Sigmoid colon (tissue), 7 donors: Measurements from ENCODE around the gene ELOB. TPM values are rescaled to one million over a fixed set of nuclear protein-coding genes. Genes with fewer than 3 reads are reported as not detected.

Experiments used
- DNase-seq: peaks from one replicate; pipeline ENCODE4 v3.0.0-alpha.2; 2019
- H3K27ac ChIP-seq, 4 donors: fragments of 200-600 bp; sonication (generic); one replicate each; pipeline ENCODE4 v1.5.1; 2016 to 2019; ENCODE audit warnings: mild to moderate bottlenecking in 1 of 4
- H3K27me3 ChIP-seq, 3 donors: fragments of 200-600 bp; sonication (generic); one replicate each; pipeline ENCODE4 v1.5.1; 2019; ENCODE audit warnings: mild to moderate bottlenecking in 1 of 3
- H3K36me3 ChIP-seq, 4 donors: fragments of 200-600 bp; sonication (generic); one replicate each; pipeline ENCODE4 v1.5.1; 2016 to 2019
- H3K4me1 ChIP-seq, 4 donors: fragments of 200-600 bp; sonication (generic); one replicate each; pipeline ENCODE4 v1.5.1; 2017 to 2019
- H3K4me3 ChIP-seq, 4 donors: fragments of 200-600 bp; sonication (generic); one replicate each; pipeline ENCODE4 v1.5.1; 2017 to 2019; ENCODE audit warnings: mild to moderate bottlenecking in 2 of 4, moderate library complexity in 1 of 4
- H3K9me3 ChIP-seq, 4 donors: fragments of 200-600 bp in 3 of 4; sonication (generic) in 3 of 4; one replicate each; pipeline versions ENCODE4 v1.5.1 to v1.6.1; 2013 to 2019
- EP300 ChIP-seq, 4 donors: sonication (generic); formaldehyde crosslinking; IDR thresholded peaks; one replicate each; pipeline ENCODE4 v1.6.1; 2017; ENCODE audit warnings: antibody characterized with exemption in 4 of 4
- POLR2A ChIP-seq, 2 donors: fragments of 450-650 bp; IDR thresholded peaks; one replicate each; pipeline ENCODE4 v1.6.1; 2016; ENCODE audit warnings: antibody characterized with exemption in 2 of 2, mild to moderate bottlenecking in 2 of 2, moderate library complexity in 2 of 2
- POLR2AphosphoS5 ChIP-seq, 4 donors: sonication (generic); formaldehyde crosslinking; IDR thresholded peaks; one replicate each; pipeline ENCODE4 v1.6.1; 2017; ENCODE audit warnings: antibody characterized with exemption in 4 of 4
- WGBS, 2 donors: extraction: QIAGEN DNeasy Blood & Tissue Kit; methylation state at CpG; one replicate each; pipeline ENCODE4 v1.1.7; 2013; 5-methylcytosine and 5-hydroxymethylcytosine counted together
- intact Hi-C: fragments of 100-400 bp; cut with DNase I; formaldehyde crosslinking; loops from one replicate; pipeline ENCODE4 v1.15.1; 2023
- polyA plus RNA-seq, 3 donors: library from polyadenylated mRNA; stranded (reverse); fragments of 200-250 nt; gene quantifications; one replicate each; pipeline ENCODE4 v1.2.3, GENCODE V29; 2013
- total RNA-seq, 4 donors: library from RNA; depleted of rRNA; stranded (reverse); fragments of >200 nt; gene quantifications; one replicate each; pipeline ENCODE4 v1.1.0, GENCODE V29; 2016
- TF ChIP-seq, protein P1 (sequence below), 4 experiments: fragments of 450-650 bp in 3 of 4; fragments of 200-600 bp in 1 of 4; IDR thresholded peaks; one replicate each; pipeline ENCODE4 v1.5.1; 2016 to 2019; ENCODE audit warnings: antibody characterized with exemption in 4 of 4, mild to moderate bottlenecking in 3 of 4, moderate library complexity in 2 of 4
- donor health status: healthy with polysubstance abuse.
- donor health status: Bipolar disorder and iron deficiency.
- donor health status: healthy.

Gene ELOB
- total and polyA plus RNA-seq, 7 donors = 329 to 1,166 (median 475) TPM

DNA sequence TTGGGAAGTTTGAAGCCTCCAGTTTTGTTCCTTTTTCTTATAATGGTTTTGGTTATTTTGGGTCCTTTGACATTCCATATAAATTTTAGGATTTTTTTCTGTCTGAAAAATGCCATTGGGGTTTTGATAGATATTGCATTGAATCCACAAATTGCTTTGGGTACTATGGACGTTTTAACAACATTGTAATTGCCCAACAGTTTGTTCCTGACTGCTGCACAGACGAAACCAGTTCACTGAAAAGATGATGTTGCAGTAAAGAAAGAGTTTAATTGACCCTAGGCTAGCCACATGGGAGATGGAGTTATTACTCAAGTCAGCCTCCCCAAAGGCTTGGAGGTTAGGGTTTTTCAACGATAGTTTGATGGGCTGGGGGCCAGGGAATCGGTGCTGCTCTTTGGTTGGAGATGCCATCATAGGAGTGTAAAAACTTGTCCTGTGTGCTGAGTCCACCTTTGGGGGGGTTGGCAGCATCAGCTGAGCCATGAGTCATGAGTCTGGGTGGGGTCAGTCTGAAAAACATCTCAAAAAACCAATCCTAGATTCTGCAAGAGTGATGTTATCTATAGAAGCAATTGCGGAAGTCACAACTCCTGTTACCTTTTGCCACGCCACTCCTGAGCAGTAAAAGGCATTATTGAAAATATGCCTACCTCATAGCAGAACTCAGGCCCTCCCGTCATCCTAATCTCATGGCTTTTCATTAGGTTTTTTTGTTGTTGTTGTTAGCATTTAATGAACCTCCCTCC is 18.5 kb upstream of the ELOB start:
- DNase-seq = peak; percentile 9
- Histone ChIP-seq H3K9me3 (no peaks in the 10 kb centered on the region), H3K36me3 (no peaks in the 10 kb centered on the region), H3K4me3 (no peak overlapping the region), H3K27ac (no peak overlapping the region), H3K27me3 (peaks cover 6 to 37% (median 16%) of the 10 kb centered on the region in 3 donors), H3K4me1 (no peaks in the 10 kb centered on the region)
- intact Hi-C loops = no loop called here
- TF ChIP-seq, protein P1, sequence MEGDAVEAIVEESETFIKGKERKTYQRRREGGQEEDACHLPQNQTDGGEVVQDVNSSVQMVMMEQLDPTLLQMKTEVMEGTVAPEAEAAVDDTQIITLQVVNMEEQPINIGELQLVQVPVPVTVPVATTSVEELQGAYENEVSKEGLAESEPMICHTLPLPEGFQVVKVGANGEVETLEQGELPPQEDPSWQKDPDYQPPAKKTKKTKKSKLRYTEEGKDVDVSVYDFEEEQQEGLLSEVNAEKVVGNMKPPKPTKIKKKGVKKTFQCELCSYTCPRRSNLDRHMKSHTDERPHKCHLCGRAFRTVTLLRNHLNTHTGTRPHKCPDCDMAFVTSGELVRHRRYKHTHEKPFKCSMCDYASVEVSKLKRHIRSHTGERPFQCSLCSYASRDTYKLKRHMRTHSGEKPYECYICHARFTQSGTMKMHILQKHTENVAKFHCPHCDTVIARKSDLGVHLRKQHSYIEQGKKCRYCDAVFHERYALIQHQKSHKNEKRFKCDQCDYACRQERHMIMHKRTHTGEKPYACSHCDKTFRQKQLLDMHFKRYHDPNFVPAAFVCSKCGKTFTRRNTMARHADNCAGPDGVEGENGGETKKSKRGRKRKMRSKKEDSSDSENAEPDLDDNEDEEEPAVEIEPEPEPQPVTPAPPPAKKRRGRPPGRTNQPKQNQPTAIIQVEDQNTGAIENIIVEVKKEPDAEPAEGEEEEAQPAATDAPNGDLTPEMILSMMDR (IDR thresholded peaks at IDR 0.05) = no peak
- TF ChIP-seq EP300 (IDR thresholded peaks at IDR 0.05) (no peak), POLR2A (IDR thresholded peaks at IDR 0.05) (no peak), POLR2AphosphoS5 (IDR thresholded peaks at IDR 0.05) (no peak)
- 12 to 65% methylated on average over 7 of the region's 7 CpGs for WGBS, 2 donors

DNA sequence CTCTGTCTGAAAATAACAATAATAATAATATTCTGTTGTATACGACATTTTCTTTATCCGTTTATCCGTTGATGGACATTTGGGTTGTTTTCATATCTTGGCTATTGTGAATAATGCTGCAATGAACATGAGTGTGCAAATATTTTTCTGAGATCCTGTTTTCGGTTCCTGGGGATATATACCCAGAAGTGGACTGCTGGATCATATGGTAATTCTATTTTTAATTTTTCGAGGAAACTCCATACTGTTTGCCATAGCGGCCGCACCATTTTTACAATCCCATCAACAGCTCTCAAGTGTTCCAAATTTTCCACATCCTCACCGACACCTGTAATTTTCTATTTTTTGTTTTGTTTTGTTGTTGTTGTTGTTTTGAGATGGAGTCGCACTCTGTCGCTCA is 15.9 kb upstream of the ELOB start:
- H3K27me3 ChIP-seq = peaks cover 0 to 44% (median 8%) of the 10 kb centered on the region in 3 donors
- TF ChIP-seq, protein P1 (IDR thresholded peaks at IDR 0.05) = no peak
- TF ChIP-seq POLR2AphosphoS5 (IDR thresholded peaks at IDR 0.05) = no peak
- no peak for TF ChIP-seq EP300 (IDR thresholded peaks at IDR 0.05)
- no peak for TF ChIP-seq POLR2A (IDR thresholded peaks at IDR 0.05)
- no peaks in the 10 kb centered on the region for H3K4me1 ChIP-seq
- H3K36me3 ChIP-seq = no peaks in the 10 kb centered on the region
- no peak overlapping the region for H3K4me3 ChIP-seq
- 92% methylated on average over 10 of the region's 10 CpGs for WGBS, 2 donors
- intact Hi-C loops = no loop called here
- no peak overlapping the region for H3K27ac ChIP-seq
- H3K9me3 ChIP-seq = no peaks in the 10 kb centered on the region
- peak; percentile 5 for DNase-seq

DNA sequence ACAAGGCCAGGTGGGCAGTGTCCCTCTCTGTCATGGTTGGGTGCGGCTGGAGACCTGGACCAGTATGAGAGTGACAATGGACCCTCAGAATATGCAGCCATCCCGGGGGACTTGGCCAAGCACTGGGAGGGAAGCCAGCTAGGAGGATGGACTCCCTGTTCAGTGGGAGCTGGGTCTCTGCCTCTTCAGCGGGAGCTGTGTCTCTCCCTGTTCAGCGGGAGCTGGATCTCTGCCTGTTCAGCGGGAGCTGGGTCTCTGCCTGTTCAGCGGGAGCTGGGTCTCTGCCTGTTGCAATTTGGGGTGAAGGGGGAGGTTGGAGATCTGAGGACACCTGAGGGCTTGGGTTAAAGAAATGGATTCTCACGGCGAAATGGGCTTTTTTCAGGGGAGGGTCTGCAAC is 14.1 kb upstream of the ELOB start:
- no peaks in the 10 kb centered on the region for H3K9me3 ChIP-seq
- intact Hi-C loops = no loop called here
- TF ChIP-seq POLR2AphosphoS5 (IDR thresholded peaks at IDR 0.05) = no peak
- no peak for TF ChIP-seq POLR2A (IDR thresholded peaks at IDR 0.05)
- no peaks in the 10 kb centered on the region for H3K4me1 ChIP-seq
- H3K4me3 ChIP-seq = no peak overlapping the region
- 86 to 88% methylated on average over 8 of the region's 8 CpGs for WGBS, 2 donors
- peak; percentile 44 for DNase-seq
- no peaks in the 10 kb centered on the region for H3K36me3 ChIP-seq
- no peak overlapping the region for H3K27ac ChIP-seq
- peaks cover 7 to 56% (median 23%) of the 10 kb centered on the region in 3 donors for H3K27me3 ChIP-seq

DNA sequence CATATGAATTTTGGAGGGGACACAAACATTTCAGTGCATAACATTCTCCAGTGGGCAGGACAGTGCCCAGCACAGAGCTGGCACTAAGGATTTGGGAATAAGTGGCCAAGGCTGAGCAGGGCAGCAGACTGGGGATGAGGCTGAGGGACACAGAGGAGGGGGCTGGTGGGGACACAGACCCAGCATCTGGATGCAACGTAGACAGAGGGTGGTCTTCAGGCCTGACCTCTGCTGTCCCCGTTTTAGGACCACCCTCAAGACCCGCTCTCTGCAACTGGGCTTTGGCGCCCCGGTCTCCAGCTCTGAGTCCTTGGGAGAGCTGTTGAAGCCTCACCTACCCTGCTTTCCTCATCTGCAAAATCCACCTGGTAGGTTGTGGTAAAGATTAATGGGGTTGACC is 13.6 kb upstream of the ELOB start:
- no peaks in the 10 kb centered on the region for H3K36me3 ChIP-seq
- TF ChIP-seq, protein P1 (IDR thresholded peaks at IDR 0.05) = no peak
- TF ChIP-seq POLR2A (IDR thresholded peaks at IDR 0.05) = no peak
- no peak for TF ChIP-seq EP300 (IDR thresholded peaks at IDR 0.05)
- TF ChIP-seq POLR2AphosphoS5 (IDR thresholded peaks at IDR 0.05) = no peak
- H3K9me3 ChIP-seq = no peaks in the 10 kb centered on the region
- H3K27ac ChIP-seq = no peak overlapping the region
- H3K4me3 ChIP-seq = no peak overlapping the region
- H3K27me3 ChIP-seq = peaks cover 10 to 61% (median 28%) of the 10 kb centered on the region in 3 donors
- DNase-seq = peak; percentile 32
- WGBS, 2 donors = 85 to 89% methylated on average over 5 of the region's 5 CpGs
- intact Hi-C loops = no loop called here
- peaks cover 0 to 2% (median 2%) of the 10 kb centered on the region in 4 donors for H3K4me1 ChIP-seq

DNA sequence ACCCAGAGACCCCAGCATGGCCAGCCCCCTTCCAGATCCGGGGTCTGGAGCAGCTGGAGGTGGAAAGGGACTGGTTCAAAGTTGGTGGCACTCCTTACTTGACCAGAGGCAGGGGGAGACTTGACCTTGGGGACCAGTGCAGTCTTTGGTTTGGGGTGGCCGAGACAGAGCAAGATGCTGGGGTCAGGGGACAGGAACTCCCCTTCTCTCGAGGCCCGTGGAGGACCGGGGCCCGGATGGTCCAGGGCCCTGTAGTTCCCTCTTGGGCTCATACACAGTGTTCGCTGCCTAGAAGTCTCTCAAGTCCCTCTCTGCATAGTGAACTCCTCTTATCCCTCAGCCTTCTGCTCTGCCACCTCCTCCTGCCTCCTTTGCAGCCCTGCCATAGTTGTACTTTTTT is 10.9 kb upstream of the ELOB start:
- peak; percentile 53 for DNase-seq
- Histone ChIP-seq H3K36me3 (no peaks in the 10 kb centered on the region), H3K27me3 (peaks cover 19 to 72% (median 46%) of the 10 kb centered on the region in 3 donors), H3K9me3 (no peaks in the 10 kb centered on the region), H3K4me3 (no peak overlapping the region), H3K4me1 (peaks cover 0 to 11% (median 10%) of the 10 kb centered on the region in 4 donors), H3K27ac (no peak overlapping the region)
- intact Hi-C loops = no loop called here
- no peak for TF ChIP-seq POLR2A (IDR thresholded peaks at IDR 0.05)
- 58 to 64% methylated on average over 7 of the region's 7 CpGs for WGBS, 2 donors
